ENCODE results near the gene AQP6. TPM values are rescaled to one million over a fixed set of nuclear protein-coding genes. Genes with fewer than 3 reads are reported as not detected.

Gene AQP6
- total RNA-seq, 4 donors from 2014 or later: not detected

DNA sequence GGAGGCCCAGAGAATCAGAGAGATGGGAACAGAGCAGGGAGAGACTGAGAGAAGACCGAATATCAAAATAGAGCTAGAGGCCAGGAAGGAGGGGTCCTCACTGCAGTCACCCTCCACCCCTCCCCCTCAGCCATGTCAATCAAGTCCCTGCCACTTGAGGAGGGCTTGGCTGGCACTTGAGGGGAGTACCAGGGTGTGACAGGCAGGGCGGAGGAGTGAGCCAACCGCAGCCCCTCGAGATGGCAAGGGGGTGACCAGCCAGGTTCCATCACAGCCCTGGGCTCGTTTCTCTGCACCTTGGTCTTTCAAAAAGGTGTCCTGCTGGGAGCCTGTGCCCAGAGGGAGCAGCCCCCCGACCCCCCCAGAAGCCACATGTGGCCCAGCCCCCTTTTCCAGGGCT, 6.9 kb upstream of the AQP6 start:
- H3K27me3 ChIP-seq: no peaks in the 10 kb centered on the region
- no peaks in the 10 kb centered on the region for H3K9me3 ChIP-seq

DNA sequence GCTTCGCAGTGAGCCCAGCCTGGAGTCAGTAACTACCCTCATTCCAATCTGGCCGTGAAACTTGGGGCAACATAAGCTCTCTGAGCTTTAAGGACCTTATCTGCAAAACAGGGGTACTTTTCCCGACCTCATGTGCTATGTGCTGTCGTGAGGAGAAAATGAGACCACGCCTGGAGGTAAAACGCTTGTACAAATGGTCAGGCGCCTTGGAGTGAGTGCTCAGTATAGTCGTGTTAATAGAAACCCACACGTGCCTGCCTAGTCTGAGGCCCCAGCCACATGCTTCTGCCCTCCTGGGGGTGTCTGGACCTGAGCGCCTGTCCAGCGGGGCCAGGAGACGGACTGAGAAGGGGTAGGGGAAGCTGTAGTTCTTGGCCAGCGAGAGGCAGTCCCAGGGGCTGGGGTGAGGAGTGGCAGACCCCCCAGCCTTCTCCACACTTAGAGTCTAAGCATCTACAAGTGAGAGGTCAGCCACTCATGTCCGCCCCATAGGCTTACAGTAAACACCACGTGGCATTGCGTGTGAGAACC, 6.2 kb upstream of the AQP6 start:
- intact Hi-C loops (cut with DNase I): loop anchor here (5.0 kb wide), 3 partner anchors 91 to 106 kb away; partner anchors contain the start of gene ASIC1
- H3K4me3 ChIP-seq (replicated peaks in 1 of 3): no peak overlapping the region
- TF ChIP-seq, protein P1, sequence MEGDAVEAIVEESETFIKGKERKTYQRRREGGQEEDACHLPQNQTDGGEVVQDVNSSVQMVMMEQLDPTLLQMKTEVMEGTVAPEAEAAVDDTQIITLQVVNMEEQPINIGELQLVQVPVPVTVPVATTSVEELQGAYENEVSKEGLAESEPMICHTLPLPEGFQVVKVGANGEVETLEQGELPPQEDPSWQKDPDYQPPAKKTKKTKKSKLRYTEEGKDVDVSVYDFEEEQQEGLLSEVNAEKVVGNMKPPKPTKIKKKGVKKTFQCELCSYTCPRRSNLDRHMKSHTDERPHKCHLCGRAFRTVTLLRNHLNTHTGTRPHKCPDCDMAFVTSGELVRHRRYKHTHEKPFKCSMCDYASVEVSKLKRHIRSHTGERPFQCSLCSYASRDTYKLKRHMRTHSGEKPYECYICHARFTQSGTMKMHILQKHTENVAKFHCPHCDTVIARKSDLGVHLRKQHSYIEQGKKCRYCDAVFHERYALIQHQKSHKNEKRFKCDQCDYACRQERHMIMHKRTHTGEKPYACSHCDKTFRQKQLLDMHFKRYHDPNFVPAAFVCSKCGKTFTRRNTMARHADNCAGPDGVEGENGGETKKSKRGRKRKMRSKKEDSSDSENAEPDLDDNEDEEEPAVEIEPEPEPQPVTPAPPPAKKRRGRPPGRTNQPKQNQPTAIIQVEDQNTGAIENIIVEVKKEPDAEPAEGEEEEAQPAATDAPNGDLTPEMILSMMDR (IDR thresholded peaks at IDR 0.05): no peak
- no peak for TF ChIP-seq POLR2A (IDR thresholded peaks at IDR 0.05)
- WGBS, 2 donors: 46 to 48% methylated on average over 11 to 12 of the region's 16 CpGs
- H3K9me3 ChIP-seq: no peaks in the 10 kb centered on the region
- H3K4me1 ChIP-seq: peaks cover 16 to 34% of the 10 kb centered on the region in 2 donors
- H3K27me3 ChIP-seq: no peaks in the 10 kb centered on the region
- no peaks in the 10 kb centered on the region for H3K36me3 ChIP-seq
- no peak for DNase-seq
- no peak overlapping the region for H3K27ac ChIP-seq

More for the DNA sequence above, 6.9 kb upstream of the AQP6 start:
- H3K27ac ChIP-seq: no peak overlapping the region
- H3K4me1 ChIP-seq: peaks cover 16 to 40% of the 10 kb centered on the region in 2 donors
- DNase-seq: peak; percentile 57 to 79
- no peak overlapping the region for H3K4me3 ChIP-seq (replicated peaks in 1 of 3)
- TF ChIP-seq POLR2A (IDR thresholded peaks at IDR 0.05): no peak
- TF ChIP-seq, protein P1 (IDR thresholded peaks at IDR 0.05): no peak
- H3K36me3 ChIP-seq: no peaks in the 10 kb centered on the region
- intact Hi-C loops (cut with DNase I): loop anchor here (5.0 kb wide), 3 partner anchors 91 to 106 kb away; partner anchors contain the start of gene ASIC1
- 34 to 42% methylated on average over 3 to 5 of the region's 6 CpGs for WGBS, 2 donors

DNA sequence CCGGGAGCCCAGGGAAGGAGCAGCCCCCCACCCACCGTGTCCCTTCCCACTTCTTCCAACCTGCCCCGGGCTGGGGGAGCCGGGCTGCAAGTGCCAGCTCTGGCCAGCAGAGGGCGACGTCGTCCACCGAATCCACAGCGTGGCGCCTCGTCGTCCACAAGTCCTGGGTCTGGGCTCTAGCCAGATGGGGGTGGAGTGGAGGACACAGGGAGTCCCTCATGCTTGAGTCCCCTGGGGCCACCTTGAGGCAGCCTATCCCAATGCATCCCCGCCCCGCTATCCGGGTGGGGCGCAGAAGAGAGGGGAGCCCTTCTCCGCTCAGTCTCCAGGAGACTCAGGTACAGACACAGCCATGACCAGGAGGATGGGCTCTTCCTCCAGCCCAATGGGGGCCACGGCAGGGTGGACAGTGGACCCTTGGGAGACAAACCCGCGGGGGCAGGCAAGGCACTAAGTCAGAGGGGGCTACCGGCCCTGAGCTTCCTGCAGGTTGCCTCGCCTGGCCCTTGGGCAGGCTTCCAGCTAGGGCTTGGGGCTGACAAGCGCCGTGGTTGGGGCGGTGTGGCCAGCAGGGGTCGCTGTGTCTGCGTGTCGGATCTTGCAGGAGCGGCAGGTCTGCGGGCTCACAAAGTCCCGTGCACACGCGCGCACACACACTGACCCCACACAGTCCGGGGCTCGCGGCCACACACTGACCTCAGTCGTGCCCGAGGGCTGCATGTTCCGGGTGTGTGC, 5.5 kb upstream of the AQP6 start:
- TF ChIP-seq POLR2A (IDR thresholded peaks at IDR 0.05): no peak
- TF ChIP-seq, protein P1 (IDR thresholded peaks at IDR 0.05): peak; percentile 73 to 91 (median 80)
- intact Hi-C loops (cut with DNase I): loop anchor here (5.0 kb wide), 3 partner anchors 90 to 105 kb away; partner anchors contain the start of gene ASIC1
- Histone ChIP-seq H3K4me1 (peaks cover 16 to 31% of the 10 kb centered on the region in 2 donors), H3K9me3 (no peaks in the 10 kb centered on the region), H3K4me3 (replicated peaks in 1 of 3) (no peak overlapping the region), H3K27ac (no peak overlapping the region), H3K36me3 (no peaks in the 10 kb centered on the region), H3K27me3 (no peaks in the 10 kb centered on the region)
- peak; percentile 89 to 92 for DNase-seq
- 2 to 5% methylated on average over 12 to 24 of the region's 40 CpGs for WGBS, 2 donors

DNA sequence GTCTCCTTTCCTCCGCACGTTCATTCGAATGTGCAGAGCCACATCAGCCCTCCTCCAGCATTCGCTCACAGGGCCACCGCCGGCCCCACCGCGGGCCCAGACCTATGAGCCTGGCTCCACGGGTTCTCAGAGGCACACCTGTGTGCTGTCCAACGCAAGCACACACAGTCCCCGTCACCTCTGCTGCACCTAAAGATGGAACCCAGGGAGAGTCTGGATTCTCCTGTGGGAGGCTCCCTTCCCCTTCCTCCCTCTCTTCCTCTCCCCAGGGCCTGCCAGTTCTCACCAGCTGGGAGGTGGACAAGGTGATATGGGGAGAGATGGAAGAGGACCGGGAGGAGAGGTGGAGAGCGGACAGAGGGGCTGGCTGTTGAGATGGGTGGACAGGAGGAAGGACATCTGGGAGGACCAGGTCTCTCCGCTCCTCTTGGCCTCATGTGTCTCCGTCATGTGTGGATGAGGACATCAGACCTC, 4.9 kb upstream of the AQP6 start:
- no peaks in the 10 kb centered on the region for H3K9me3 ChIP-seq
- H3K27ac ChIP-seq: no peak overlapping the region
- intact Hi-C loops (cut with DNase I): loop anchor here (5.0 kb wide), 3 partner anchors 89 to 104 kb away; partner anchors contain the start of gene ASIC1
- H3K4me1 ChIP-seq: peaks cover 12 to 25% of the 10 kb centered on the region in 2 donors
- no peaks in the 10 kb centered on the region for H3K36me3 ChIP-seq
- H3K4me3 ChIP-seq (replicated peaks in 1 of 3): no peak overlapping the region
- H3K27me3 ChIP-seq: no peaks in the 10 kb centered on the region
- TF ChIP-seq, protein P1 (IDR thresholded peaks at IDR 0.05): no peak
- no peak for TF ChIP-seq POLR2A (IDR thresholded peaks at IDR 0.05)
- 36 to 60% methylated on average over 9 to 15 of the region's 15 CpGs for WGBS, 2 donors
- no peak for DNase-seq

DNA sequence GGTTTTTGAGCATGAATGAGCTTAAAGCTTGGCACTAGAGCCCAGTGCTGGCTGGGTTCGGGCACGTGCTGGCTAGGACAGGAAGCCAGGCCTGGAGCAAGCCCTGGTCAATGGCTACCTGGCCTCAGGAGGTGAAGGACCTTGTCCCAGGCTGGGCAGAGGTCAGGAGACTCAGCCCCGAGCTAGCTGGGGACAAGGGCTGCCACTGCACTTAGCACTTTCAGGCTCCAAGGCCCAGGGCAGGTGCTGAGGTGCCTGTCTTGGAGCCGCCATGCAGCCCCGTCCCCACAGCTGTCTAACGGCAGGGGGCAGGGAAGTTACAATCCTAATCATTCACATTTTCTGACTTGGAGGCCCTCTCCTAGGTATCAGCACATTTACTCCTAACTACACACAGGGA, 4.3 kb upstream of the AQP6 start:
- no peak overlapping the region for H3K27ac ChIP-seq
- no peaks in the 10 kb centered on the region for H3K27me3 ChIP-seq
- no peak for DNase-seq
- H3K36me3 ChIP-seq: no peaks in the 10 kb centered on the region
- no peak overlapping the region for H3K4me3 ChIP-seq (replicated peaks in 1 of 3)
- WGBS, 2 donors: 92 to 99% methylated on average over 2 to 6 of the region's 6 CpGs
- H3K9me3 ChIP-seq: no peaks in the 10 kb centered on the region
- peaks cover 10 to 19% of the 10 kb centered on the region in 2 donors for H3K4me1 ChIP-seq
- intact Hi-C loops (cut with DNase I): loop anchor here (5.0 kb wide), 3 partner anchors 89 to 104 kb away; partner anchors contain the start of gene ASIC1
- TF ChIP-seq, protein P1 (IDR thresholded peaks at IDR 0.05): no peak
- TF ChIP-seq POLR2A (IDR thresholded peaks at IDR 0.05): no peak
